Heart left ventricle (tissue), 13 donors: ENCODE results near the gene EDC4.

ENCODE experiments used
- CTCF ChIP-seq, 12 donors: fragments of 200-600 bp; sonication (generic) in 4 of 12; IDR thresholded peaks; one replicate each; pipeline versions ENCODE4 v1.5.0 to v1.8.0; 2018 to 2022; ENCODE audit warnings: antibody characterized with exemption in 12 of 12, mild to moderate bottlenecking in 5 of 12
- POLR2A ChIP-seq, 2 donors: fragments of 450-650 bp; IDR thresholded peaks; one replicate each; pipeline ENCODE4 v1.6.1; 2017; ENCODE audit warnings: antibody characterized with exemption in 2 of 2, mild to moderate bottlenecking in 2 of 2, moderate library complexity in 2 of 2
- donor health status: ischemic (EF 13 %, LVEDD 7.1; RV severe dilation, severe dysfunction).
- donor health status: DM: no; HTN: yes; CAD: no.
- donor health status: DM: no; HTN: no; CAD: no.
- donor health status: ischemic (EF 25% LVEDD 6.9; RV normal size, moderate dysfunction).
- donor health status: ischemic (EF 25% LVEDD 5.7; RV mildly dilated, moderate dysfunction).
- donor health status: ischemic (EF 35%, LVEDD 5.7; RV mildly dilated, moderate dysfunction).
- donor health status: nonischemic (EF 11% LVEDD 7.7; RV severe dilation, severe dysfunction).
- donor health status: DM: yes; HTN: yes; CAD: no.
- donor health status: PGD.
- donor health status: ischemic (EF 29% LVEDD 5.4; RV normal size, mild dysfunction).
- donor health status: nonischemic (EF 23%, LVEDD 6.1; RV moderate dilation, normal function).

GRCh38 chr16:67871256-67871655, 1.6 kb upstream of the EDC4 start:
- TF ChIP-seq CTCF (IDR thresholded peaks at IDR 0.05) (no peak), POLR2A (IDR thresholded peaks at IDR 0.05) (no peak)
